Measurements from ENCODE around the gene ROR2. TPM values are rescaled to one million over a fixed set of nuclear protein-coding genes. Genes with fewer than 3 reads are reported as not detected.

Gene ROR2
- total RNA-seq, 1 experiment from 2014 or later, result 2.9 TPM

GRCh38 chr9:91720751-91721705, 229.0 kb downstream of the ROR2 start:
- no peak for DNase-seq (ENCODE audit: low read depth)

DNA sequence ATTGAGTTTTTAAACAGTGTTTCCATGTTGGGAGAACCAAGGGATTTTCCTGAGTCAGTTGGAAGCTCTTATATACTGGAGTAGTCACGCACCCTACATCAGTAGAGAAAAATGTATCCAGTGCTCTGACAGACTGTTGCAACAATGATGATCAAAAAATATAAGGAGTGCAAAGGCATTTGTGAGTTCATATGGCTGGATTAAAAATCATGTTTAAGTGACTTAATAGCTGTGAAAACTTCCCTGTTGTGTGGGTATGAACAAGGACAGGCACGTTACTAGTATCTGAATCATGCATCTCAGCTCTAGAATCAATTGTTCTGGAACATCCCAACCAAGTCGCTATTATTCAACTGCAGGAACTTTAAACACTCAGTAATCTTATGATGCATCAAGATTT, 229.7 kb downstream of the ROR2 start:
- no peak for DNase-seq (ENCODE audit: low read depth)

- no peak for DNase-seq (ENCODE audit: low read depth)
Observed at GRCh38 chr9:91718071-91718470, 232.0 kb downstream of the ROR2 start.

- DNase-seq (ENCODE audit: low read depth), result no peak
Observed at GRCh38 chr9:91716815-91717214, 233.2 kb downstream of the ROR2 start.

- no peak for DNase-seq (ENCODE audit: low read depth)
Observed at GRCh38 chr9:91716239-91716638, 233.8 kb downstream of the ROR2 start.

DNA sequence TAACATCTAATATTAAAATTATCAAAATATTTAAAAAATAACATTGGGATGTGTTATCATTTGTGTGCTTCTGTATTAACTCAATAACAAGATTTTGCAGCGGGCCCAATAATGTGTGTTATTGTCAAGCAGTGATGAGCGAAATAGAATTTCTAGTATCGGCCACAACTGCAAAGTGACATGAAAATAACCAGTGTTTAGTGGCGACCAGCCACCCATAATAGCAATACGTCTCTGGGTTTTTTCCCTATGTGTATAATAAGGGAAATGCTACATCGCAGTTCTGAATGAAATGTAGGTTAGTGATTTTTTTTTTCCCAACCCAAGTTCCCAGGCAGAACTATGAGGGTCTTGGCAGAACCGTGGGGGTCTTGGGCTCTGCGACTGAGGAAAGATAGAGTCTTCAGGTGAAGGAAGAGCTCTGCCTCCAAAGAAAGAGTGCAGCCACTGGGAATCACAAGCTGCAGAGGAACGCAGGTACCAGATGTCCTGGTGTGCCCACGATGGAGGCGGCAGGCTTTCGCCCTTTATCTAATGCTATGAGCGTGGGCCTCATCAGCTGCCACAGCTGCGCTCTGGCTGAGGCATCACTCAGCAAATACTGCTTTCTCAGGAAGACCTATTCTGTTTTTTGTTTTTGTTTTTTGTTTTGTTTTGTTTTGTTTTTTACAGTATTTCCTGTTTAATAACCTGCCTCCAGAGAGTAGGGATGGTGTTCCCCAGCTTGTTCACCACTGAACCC, 235.0 kb downstream of the ROR2 start:
- DNase-seq (ENCODE audit: low read depth), result no peak

DNA sequence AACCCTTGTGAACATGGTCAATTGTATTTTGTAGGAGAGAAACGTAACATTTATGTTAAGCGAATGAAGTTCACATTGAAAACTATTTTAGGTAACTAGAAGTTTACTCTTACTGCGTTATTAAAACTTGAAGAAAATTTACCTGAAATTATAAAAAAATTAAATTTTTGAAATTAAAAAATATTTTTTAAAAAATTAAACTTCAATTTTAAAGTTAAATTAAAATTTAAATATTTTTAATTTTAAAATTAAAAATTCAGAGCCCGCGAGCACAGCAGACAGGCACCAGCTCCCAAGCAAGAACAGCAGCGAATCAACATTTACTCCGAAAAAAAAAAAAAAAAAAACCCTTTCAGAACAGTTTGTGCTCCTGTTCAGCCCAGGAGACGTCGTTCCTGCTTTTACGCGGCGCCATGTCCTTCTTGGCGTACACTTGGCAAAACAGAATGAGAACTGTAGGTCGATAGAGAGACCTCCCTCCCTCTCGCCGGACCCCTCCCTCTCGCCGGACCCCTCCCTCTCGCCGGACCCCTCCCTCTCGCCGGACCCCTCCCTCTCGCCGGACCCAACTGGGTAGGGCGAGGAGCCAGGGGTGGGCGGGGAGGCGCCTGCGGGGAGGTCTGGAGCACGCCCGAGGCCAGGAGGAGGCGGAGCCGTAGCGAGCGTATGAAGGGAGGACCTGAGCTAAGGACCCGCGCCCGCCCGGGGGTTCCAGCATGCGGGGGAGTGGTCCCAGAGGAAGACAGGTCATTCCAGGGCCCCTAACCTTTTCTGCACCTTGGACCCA, 235.8 kb downstream of the ROR2 start:
- DNase-seq (ENCODE audit: low read depth), result peak; percentile 29

DNA sequence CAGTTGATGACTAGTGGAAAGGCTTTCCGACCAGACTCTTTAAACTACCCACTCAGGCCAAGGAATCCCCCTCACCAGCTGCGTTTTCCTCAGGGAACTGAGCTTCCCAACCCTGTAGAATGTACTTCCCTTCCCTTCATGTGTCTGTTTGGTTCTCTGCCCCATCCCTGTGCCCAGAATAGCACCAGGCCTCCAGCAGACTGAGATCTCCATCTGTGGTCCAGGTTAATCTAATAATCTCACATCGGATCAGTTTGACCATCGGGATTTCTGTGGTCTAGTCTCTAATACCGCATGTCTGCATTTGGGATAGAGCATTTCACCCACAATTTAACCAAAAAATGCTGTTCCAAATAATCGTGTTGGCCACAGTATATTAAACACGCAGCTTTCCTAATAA, 237.2 kb downstream of the ROR2 start:
- no peak for DNase-seq (ENCODE audit: low read depth)

GRCh38 chr9:91711755-91712601, 238.1 kb downstream of the ROR2 start:
- peak; percentile 78 for DNase-seq (ENCODE audit: low read depth)

GRCh38 chr9:91710158-91710557, 239.9 kb downstream of the ROR2 start:
- no peak for DNase-seq (ENCODE audit: low read depth)

DNA sequence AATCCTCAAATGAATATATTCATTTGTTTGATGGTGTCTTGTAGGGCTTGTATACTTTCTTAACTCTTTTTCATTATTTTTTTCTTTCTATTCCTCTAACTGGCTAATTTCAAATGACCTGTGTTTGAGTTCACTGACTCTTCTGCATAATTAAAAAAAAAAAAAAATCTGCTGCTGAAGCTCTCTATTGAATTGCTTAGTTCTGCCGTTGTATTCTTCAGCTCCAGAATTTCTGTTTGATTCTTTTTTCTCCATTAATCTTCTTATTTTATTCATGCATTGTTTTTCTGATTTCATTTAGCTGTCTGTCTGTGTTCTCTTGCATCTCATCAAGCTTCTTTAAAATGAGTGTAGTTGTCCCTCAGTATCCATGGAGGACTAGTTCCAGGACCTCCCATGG, 244.6 kb downstream of the ROR2 start:
- no peak for DNase-seq (ENCODE audit: low read depth)

DNA sequence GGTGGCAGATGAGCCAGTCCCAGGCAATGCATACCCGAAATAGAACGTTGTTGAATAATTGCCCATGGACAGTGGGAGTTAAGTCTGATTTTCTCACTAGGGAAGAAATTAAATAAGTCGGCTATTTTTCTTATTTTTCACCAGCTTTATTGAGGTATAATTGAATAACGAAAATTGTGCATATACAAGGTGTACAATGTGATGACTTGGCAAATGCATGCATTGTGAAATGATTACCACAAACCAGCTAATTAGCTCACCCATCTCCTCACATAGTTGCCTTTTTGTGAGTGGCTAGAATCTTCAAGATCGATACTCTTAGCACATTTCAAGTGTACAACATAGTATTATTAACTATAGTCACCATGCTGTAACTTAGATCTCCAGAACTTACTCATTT, 249.6 kb downstream of the ROR2 start:
- DNase-seq (ENCODE audit: low read depth), result no peak

DNA sequence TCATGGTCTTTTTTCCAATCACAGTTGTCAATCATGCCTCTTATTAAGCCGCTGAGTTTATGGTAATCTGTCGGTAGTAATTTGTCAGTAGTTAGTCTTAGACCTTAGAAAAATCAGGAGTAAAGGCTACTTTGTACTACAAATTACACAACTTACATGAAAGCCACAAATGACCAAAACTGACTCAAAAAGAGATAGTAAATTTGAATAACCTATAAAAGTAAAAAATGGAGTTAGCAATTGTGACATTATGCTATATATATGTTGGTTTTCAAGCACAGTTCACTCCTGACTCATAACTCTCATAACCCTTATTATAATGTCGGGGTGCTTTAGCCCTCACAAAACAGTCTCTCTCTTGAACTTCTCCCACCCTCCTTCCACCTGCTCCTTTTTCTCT, 251.8 kb downstream of the ROR2 start:
- no peak for DNase-seq (ENCODE audit: low read depth)

- no peak for DNase-seq (ENCODE audit: low read depth)
Observed at GRCh38 chr9:91697201-91697600, 252.8 kb downstream of the ROR2 start.

GRCh38 chr9:91694081-91694870, 255.8 kb downstream of the ROR2 start:
- DNase-seq (ENCODE audit: low read depth), result no peak

DNA sequence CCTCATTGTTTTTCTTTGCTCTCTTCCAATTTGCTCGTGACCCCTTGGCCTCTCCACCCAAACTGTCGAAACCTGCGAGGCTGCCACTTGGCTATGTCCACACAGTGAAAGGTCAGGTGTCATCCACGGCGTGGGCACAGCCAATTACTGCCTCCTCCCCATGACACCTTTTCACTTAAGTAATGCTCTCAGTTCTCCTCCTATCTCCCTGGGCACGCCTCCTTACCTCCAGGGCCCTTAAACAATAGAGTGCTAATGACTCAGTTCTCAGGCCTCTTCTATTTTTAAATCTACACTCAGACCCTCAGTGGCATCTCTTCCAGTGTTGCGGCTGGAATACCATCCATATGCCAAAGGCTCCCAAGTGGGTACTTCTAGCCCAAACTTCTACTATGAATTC, 256.8 kb downstream of the ROR2 start:
- DNase-seq (ENCODE audit: low read depth), result peak; percentile 59

DNA sequence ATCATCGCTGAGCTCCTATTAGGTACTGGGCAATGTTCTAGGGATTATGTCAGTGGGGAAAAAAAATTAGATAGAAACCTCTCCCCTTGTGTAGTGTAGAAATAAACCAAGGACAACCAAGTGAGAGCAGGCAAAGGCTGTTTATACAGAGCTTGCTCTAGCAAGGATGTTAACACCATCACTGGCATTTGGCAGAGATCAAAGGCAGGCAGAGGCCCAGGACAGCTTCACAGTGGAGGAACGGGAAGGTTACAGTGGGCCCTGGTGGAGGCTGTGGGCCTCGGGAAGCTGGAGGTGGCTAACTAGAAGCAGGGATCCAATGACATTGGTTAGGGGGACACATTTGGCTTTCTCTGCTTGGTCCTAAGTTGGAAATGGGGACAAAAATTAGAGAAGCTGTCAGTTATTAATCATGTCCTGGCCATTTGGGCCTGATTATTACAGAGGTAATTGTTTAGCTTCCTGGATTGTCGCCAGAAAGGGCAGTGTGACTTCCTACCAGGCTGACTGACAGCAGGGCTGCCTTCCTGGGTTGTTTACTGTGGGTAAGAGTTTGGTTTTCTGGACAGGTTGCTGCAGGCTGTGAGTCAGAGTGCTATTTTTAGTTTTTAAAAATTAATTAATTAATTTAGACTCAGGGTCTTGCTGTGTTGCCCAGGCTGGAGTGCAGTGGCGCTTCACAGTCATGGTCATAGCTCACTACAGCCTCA, 259.3 kb downstream of the ROR2 start:
- peak; percentile 57 for DNase-seq (ENCODE audit: low read depth)

- peak; percentile 76 for DNase-seq (ENCODE audit: low read depth)
Observed at GRCh38 chr9:91689006-91689405, 261.0 kb downstream of the ROR2 start.

GRCh38 chr9:91683269-91683668, 266.8 kb downstream of the ROR2 start:
- DNase-seq (ENCODE audit: low read depth), result no peak

DNA sequence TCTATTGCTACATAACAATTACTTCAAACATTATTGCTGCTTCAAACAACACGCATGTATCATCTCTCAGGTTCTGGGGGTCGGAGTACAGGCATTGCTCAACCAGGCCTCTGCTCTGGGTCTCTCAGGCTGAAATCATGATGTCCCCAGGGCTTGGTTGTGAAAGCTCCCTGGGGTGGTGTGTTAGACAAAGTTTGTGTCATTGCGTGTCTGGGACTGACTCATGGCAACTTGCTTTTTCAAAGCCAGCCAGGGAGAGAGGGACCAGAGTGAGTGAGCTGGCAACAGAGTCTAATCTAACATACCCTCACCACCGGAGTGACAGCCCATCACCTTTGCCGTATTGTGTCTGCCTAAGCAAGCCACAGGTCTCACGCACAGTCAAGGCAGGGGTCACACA, 267.2 kb downstream of the ROR2 start:
- peak; percentile 73 for DNase-seq (ENCODE audit: low read depth)

Measured in M059J (cell line).